Measurements from ENCODE around the gene MED1.
"Not testable (repeated sequence)": the region's sequence is repeated elsewhere in the genome, so short reads cannot be mapped to it uniquely, and the experiment has no call there.

DNA sequence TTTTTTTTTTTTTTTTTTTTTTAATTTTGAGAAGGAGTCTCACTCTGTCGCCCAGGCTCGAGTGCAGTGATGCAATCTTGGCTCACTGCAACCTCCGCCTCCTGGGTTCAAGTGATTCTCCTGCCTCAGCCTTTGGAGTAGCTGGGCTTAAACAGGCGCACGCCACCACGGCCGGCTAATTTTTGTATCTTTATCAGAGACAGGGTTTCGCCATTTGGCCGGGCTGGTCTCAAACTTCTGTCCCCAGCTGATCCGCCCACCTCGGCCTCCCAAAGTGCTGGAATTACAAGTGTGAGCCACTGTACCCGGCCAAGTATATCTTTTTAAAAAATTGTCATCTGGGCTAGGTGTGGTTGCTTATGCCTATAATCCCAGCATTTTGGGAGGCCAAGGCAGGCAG, 45.9 kb upstream of the MED1 start:
- TF ChIP-seq, protein P1, sequence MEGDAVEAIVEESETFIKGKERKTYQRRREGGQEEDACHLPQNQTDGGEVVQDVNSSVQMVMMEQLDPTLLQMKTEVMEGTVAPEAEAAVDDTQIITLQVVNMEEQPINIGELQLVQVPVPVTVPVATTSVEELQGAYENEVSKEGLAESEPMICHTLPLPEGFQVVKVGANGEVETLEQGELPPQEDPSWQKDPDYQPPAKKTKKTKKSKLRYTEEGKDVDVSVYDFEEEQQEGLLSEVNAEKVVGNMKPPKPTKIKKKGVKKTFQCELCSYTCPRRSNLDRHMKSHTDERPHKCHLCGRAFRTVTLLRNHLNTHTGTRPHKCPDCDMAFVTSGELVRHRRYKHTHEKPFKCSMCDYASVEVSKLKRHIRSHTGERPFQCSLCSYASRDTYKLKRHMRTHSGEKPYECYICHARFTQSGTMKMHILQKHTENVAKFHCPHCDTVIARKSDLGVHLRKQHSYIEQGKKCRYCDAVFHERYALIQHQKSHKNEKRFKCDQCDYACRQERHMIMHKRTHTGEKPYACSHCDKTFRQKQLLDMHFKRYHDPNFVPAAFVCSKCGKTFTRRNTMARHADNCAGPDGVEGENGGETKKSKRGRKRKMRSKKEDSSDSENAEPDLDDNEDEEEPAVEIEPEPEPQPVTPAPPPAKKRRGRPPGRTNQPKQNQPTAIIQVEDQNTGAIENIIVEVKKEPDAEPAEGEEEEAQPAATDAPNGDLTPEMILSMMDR (IDR thresholded peaks at IDR 0.05; ENCODE audit: low read depth, low read length), result not testable (repeated sequence)
- TF ChIP-seq EZH2phosphoT487 (IDR thresholded peaks at IDR 0.05; ENCODE audit: low read depth), result not testable (repeated sequence)
